ENCODE measurements around the gene PCED1B.
"Not testable (repeated sequence)": the region's sequence is repeated elsewhere in the genome, so short reads cannot be mapped to it uniquely, and the experiment has no call there.

Gene PCED1B

GRCh38 chr12:47126246-47126645 is 46.8 kb downstream of the PCED1B start:
- no peak for DNase-seq

GRCh38 chr12:47131011-47131410 is 51.6 kb downstream of the PCED1B start:
- DNase-seq, result no peak

GRCh38 chr12:47134005-47134404 is 54.6 kb downstream of the PCED1B start:
- DNase-seq, result peak; percentile 7 to 14

GRCh38 chr12:47135578-47135977 is 56.2 kb downstream of the PCED1B start:
- DNase-seq, result no peak

- no peak for DNase-seq
Observed at GRCh38 chr12:47139000-47139681, 59.7 kb downstream of the PCED1B start.

- DNase-seq, result no peak
Observed at GRCh38 chr12:47141459-47141858, 62.0 kb downstream of the PCED1B start.

GRCh38 chr12:47144769-47145168 is 65.3 kb downstream of the PCED1B start:
- DNase-seq, result no peak

GRCh38 chr12:47145188-47145587 is 65.8 kb downstream of the PCED1B start:
- no peak for DNase-seq

GRCh38 chr12:47147739-47148138 is 68.3 kb downstream of the PCED1B start:
- DNase-seq, result no peak

- DNase-seq, result no peak
Observed at GRCh38 chr12:47149146-47149545, 69.7 kb downstream of the PCED1B start.

GRCh38 chr12:47152095-47152494 is 72.7 kb downstream of the PCED1B start:
- DNase-seq, result no peak

GRCh38 chr12:47155457-47156166 is 76.2 kb downstream of the PCED1B start:
- DNase-seq, result no peak

- DNase-seq, result no peak
Observed at GRCh38 chr12:47156167-47156736, 76.8 kb downstream of the PCED1B start.

- no peak for DNase-seq
Observed at GRCh38 chr12:47158792-47159191, 79.4 kb downstream of the PCED1B start.

GRCh38 chr12:47159348-47159747 is 79.9 kb downstream of the PCED1B start:
- DNase-seq, result no peak

- DNase-seq, result no peak
Observed at GRCh38 chr12:47160316-47161244, 81.2 kb downstream of the PCED1B start.

- DNase-seq, result no peak
Observed at GRCh38 chr12:47164116-47164515, 84.7 kb downstream of the PCED1B start.

GRCh38 chr12:47164724-47165439 is 85.5 kb downstream of the PCED1B start:
- no peak for DNase-seq

GRCh38 chr12:47165934-47166333 is 86.5 kb downstream of the PCED1B start:
- no peak for DNase-seq

- no peak for DNase-seq
Observed at GRCh38 chr12:47166365-47166764, 86.9 kb downstream of the PCED1B start.

GRCh38 chr12:47170281-47170680 is 90.9 kb downstream of the PCED1B start:
- not testable (repeated sequence) for DNase-seq

GRCh38 chr12:47178014-47178413 is 98.6 kb downstream of the PCED1B start:
- no peak for DNase-seq
